Measurements from ENCODE around the gene MAP4. TPM values are rescaled to one million over a fixed set of nuclear protein-coding genes. Genes with fewer than 3 reads are reported as not detected.

Gene MAP4
- total and polyA plus RNA-seq, 12 donors = 141 to 1,345 (median 894) TPM

- Histone ChIP-seq H3K36me3 (peaks cover 0 to 100% (median 43%) of the 10 kb centered on the region in 9 donors), H3K4me3 (no peak overlapping the region), H3K27ac (no peak overlapping the region), H3K4me1 (peaks cover 0 to 31% (median 9%) of the 10 kb centered on the region in 9 donors), H3K27me3 (no peaks in the 10 kb centered on the region), H3K9me3 (no peaks in the 10 kb centered on the region)
- TF ChIP-seq, protein P1, sequence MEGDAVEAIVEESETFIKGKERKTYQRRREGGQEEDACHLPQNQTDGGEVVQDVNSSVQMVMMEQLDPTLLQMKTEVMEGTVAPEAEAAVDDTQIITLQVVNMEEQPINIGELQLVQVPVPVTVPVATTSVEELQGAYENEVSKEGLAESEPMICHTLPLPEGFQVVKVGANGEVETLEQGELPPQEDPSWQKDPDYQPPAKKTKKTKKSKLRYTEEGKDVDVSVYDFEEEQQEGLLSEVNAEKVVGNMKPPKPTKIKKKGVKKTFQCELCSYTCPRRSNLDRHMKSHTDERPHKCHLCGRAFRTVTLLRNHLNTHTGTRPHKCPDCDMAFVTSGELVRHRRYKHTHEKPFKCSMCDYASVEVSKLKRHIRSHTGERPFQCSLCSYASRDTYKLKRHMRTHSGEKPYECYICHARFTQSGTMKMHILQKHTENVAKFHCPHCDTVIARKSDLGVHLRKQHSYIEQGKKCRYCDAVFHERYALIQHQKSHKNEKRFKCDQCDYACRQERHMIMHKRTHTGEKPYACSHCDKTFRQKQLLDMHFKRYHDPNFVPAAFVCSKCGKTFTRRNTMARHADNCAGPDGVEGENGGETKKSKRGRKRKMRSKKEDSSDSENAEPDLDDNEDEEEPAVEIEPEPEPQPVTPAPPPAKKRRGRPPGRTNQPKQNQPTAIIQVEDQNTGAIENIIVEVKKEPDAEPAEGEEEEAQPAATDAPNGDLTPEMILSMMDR (IDR thresholded peaks at IDR 0.05) = no peak
- intact Hi-C loops (cut with DNase I) = no loop called here
- ATAC-seq = no peak
- DNase-seq = no peak
- WGBS, 2 donors = 89 to 90% methylated on average over 6 of the region's 6 CpGs
These were observed 104.2 kb downstream of the MAP4 start for GRCh38 chr3:47912006-47912504.

DNA sequence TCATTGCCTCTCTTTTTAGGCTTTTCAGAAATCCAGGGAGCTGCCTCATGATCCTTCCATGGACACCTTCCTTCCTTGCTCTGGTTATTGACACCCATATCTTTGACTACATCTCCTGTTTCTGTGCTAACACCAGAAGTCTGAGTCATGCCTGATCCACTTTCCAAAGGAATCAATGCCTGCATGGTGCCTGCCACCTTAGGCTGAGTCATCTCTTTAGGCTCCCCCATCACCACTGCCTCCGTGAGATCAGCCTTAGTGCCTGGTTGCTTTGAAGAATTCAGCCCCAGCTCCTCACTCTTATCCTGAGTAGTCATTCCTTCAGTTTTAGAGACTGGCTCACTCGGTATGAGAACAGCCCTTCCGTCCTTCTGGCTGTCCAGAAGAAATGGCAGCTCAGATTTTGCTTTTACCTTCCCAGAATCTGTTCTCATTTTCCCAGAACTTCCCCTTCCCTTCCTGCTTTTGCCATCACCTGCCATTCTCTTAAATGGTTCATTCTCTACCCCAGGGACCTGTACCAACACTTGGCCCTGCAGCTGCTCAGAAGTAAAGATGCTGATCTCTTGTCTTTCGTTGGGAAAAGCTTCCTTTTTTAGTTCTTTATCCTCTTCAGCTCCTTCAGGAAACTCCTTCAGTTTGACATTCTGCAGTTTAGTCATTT, 105.3 kb downstream of the MAP4 start:
- ATAC-seq = peak in 5 of 8 donors; percentile 19 to 56 (median 26)
- intact Hi-C loops (cut with DNase I) = no loop called here
- 76 to 79% methylated on average over 4 of the region's 4 CpGs for WGBS, 2 donors
- Histone ChIP-seq H3K4me3 (no peak overlapping the region), H3K9me3 (no peaks in the 10 kb centered on the region), H3K36me3 (peaks cover 0 to 100% (median 33%) of the 10 kb centered on the region in 9 donors), H3K4me1 (peaks cover 0 to 20% (median 8%) of the 10 kb centered on the region in 9 donors), H3K27ac (peak overlapping the region in 1 of 10 donors; percentile 50), H3K27me3 (no peaks in the 10 kb centered on the region)
- TF ChIP-seq, protein P1 (IDR thresholded peaks at IDR 0.05) = no peak
- DNase-seq = no peak

DNA sequence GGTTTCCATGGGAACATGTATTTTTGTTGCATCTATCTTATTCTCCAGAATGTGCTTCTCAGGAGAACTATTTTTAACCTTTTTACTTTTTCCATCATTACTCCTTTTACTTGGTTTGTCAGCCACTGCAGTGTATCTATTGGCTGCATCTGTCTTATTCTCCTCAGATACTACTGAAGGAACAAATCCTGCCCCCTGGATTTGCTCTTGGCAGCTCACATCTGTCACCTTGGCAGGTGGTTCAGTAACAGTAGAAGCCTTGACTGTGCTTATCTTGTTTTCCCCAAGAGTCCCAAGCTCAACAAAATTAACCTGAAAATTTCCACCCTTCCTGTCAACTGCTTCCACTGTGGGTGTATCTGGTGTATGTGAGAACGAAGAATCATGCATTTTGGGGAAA, 106.0 kb downstream of the MAP4 start:
- ATAC-seq = no peak
- Histone ChIP-seq H3K27me3 (no peaks in the 10 kb centered on the region), H3K27ac (peak overlapping the region in 1 of 10 donors; percentile 50), H3K4me1 (peaks cover 0 to 17% (median 8%) of the 10 kb centered on the region in 9 donors), H3K4me3 (no peak overlapping the region), H3K36me3 (peaks cover 0 to 100% (median 26%) of the 10 kb centered on the region in 9 donors), H3K9me3 (no peaks in the 10 kb centered on the region)
- no peak for DNase-seq
- TF ChIP-seq, protein P1 (IDR thresholded peaks at IDR 0.05) = no peak
- 93 to 97% methylated on average over 1 of the region's 1 CpG for WGBS, 2 donors
- intact Hi-C loops (cut with DNase I) = no loop called here

DNA sequence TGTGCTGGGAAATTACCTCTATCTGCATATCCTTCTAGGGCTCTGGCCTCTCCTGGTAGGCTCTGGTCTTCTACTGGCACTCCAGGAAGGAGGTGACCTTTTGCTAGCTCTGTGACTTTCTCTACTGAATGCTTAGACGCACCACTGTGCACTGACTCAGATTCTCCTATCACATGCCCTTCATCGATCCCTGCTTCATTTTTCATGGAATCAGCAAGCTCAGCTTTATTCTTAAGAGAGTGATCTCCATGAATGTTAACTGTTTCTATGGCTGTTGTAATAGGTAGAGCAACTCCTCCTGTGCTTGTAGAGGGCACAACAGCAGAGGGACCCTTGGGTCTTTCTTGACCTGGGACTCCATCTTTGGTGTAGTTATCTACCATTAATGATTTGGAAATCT, 106.6 kb downstream of the MAP4 start:
- H3K9me3 ChIP-seq = no peaks in the 10 kb centered on the region
- DNase-seq (no peak), ATAC-seq (peak in 6 of 8 donors; percentile 25 to 93 (median 48))
- H3K27me3 ChIP-seq = no peaks in the 10 kb centered on the region
- peak overlapping the region in 1 of 10 donors; percentile 50 for H3K27ac ChIP-seq
- intact Hi-C loops (cut with DNase I) = no loop called here
- H3K4me1 ChIP-seq = peaks cover 0 to 17% (median 8%) of the 10 kb centered on the region in 9 donors
- peaks cover 0 to 100% (median 20%) of the 10 kb centered on the region in 9 donors for H3K36me3 ChIP-seq
- TF ChIP-seq, protein P1 (IDR thresholded peaks at IDR 0.05) = no peak
- 86 to 88% methylated on average over 2 of the region's 2 CpGs for WGBS, 2 donors
- H3K4me3 ChIP-seq = no peak overlapping the region

All from heart right ventricle (tissue), 16 donors.